ENCODE data around the gene SLC52A3.

DNA sequence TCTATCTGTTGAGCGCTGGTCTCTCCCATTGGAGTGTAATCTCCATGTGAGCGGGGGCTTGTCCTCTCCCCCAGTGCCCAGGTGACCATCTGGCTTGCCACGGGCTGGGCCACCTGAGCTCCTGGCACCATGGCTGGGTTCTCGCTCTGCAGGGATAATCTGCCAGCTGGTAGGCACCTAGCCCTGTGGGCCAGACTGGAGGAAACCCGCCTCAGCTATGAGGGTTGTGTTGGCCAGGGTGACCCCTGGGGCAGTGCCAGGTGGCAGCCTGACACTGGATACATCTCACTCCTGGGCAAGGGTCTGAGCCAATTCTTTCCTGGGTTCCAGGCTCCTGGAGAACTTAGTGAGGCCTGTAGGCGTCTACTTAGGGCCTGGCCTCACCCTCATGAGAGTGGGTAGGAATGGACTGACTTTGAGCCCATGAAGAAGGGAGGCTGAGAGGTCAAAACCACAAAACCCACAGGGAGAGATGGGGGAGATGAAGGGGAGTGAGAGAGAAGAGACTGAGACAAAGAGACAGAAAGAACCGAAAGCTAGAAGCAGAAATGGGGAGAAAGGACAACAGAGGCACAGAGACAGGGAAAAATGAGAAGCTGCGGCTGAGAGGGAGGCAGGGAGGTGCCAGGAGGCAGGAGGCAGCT is 5.8 kb upstream of the SLC52A3 start:
- no peak for TF ChIP-seq POLR2AphosphoS5 (IDR thresholded peaks at IDR 0.05)
- TF ChIP-seq, protein P1, sequence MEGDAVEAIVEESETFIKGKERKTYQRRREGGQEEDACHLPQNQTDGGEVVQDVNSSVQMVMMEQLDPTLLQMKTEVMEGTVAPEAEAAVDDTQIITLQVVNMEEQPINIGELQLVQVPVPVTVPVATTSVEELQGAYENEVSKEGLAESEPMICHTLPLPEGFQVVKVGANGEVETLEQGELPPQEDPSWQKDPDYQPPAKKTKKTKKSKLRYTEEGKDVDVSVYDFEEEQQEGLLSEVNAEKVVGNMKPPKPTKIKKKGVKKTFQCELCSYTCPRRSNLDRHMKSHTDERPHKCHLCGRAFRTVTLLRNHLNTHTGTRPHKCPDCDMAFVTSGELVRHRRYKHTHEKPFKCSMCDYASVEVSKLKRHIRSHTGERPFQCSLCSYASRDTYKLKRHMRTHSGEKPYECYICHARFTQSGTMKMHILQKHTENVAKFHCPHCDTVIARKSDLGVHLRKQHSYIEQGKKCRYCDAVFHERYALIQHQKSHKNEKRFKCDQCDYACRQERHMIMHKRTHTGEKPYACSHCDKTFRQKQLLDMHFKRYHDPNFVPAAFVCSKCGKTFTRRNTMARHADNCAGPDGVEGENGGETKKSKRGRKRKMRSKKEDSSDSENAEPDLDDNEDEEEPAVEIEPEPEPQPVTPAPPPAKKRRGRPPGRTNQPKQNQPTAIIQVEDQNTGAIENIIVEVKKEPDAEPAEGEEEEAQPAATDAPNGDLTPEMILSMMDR (IDR thresholded peaks at IDR 0.05), result no peak
- no peak for TF ChIP-seq POLR2A (IDR thresholded peaks at IDR 0.05)
